ENCODE data around the gene KCNQ2.

DNA sequence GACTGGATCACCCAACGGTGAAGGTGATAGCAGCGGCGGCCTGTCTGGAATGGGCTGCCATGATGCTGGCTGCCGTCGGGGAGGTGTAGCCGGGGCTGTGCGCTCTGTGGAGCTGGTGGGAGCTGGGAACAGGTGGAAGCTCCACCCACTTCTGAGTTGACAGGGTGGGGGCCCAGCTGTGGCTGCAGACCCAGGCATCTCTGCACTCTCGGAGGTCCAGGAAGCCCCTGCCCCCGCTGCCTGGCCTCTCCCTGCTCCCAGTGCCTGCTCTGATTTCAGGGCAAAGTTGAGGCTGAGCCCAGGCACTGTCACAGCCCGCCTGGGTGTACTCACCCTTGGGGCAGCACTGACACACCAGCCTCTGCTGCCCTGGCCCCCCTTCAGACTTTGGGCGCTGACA lies 93.2 kb downstream of the KCNQ2 start:
- TF ChIP-seq POLR2AphosphoS5 (IDR thresholded peaks at IDR 0.05) = no peak
- TF ChIP-seq CTCF (IDR thresholded peaks at IDR 0.05 in 8 of 11, conservative IDR thresholded peaks at IDR 0.05 in 3 of 11) = no peak

All from spleen (tissue), 7 donors.